HUES64 (cell line): ENCODE results near the gene COG6. TPM values are rescaled to one million over a fixed set of nuclear protein-coding genes. Genes with fewer than 3 reads are reported as not detected.

Source experiments
- H3K27ac ChIP-seq: 2 replicates; pipeline ENCODE4 v1.7.0; 2013; ENCODE audit warnings: low read depth, low read length, inconsistent platforms
- H3K27me3 ChIP-seq: 2 replicates; pipeline ENCODE4 v1.6.1; 2013; ENCODE audit warnings: mild to moderate bottlenecking, low read length; ENCODE audit not compliant: insufficient read depth
- H3K36me3 ChIP-seq: 2 replicates; pipeline ENCODE4 v1.6.1; 2013; ENCODE audit warnings: mild to moderate bottlenecking, low read length; ENCODE audit not compliant: insufficient read depth
- H3K4me1 ChIP-seq: 2 replicates; pipeline ENCODE4 v1.6.1; 2013; ENCODE audit warnings: mild to moderate bottlenecking, low read length, moderate library complexity; ENCODE audit not compliant: insufficient read depth
- H3K4me3 ChIP-seq: 2 replicates; pipeline ENCODE4 v1.5.1; 2013; ENCODE audit warnings: mild to moderate bottlenecking, low read length, moderate library complexity
- H3K9ac ChIP-seq: 2 replicates; pipeline ENCODE4 v1.6.1; 2013; ENCODE audit warnings: mild to moderate bottlenecking, low read depth, low read length
- H3K9me3 ChIP-seq: 2 replicates; pipeline ENCODE4 v1.6.1; 2013; ENCODE audit warnings: low read depth, low read length; ENCODE audit not compliant: insufficient read depth
- WGBS: fragments of 150-250, 120-280 bp; methylation state at CpG from one replicate; pipeline ENCODE4 v1.1.7; 2013; ENCODE audit warnings: missing lambda C conversion rate; 5-methylcytosine and 5-hydroxymethylcytosine counted together
- polyA plus RNA-seq, 2 experiments: library from polyadenylated mRNA; stranded (reverse); fragments of 50-300 nt; gene quantifications; one replicate each; pipeline ENCODE4 v1.2.3, GENCODE V29; 2013

COG6 gene
- polyA plus RNA-seq (2013, experiment 1 of 2), result 11.7 TPM
- 15.6 TPM for polyA plus RNA-seq (2013, experiment 2 of 2)

- Histone ChIP-seq H3K36me3 (peaks cover 15% of the 10 kb centered on the region), H3K4me1 (0 out of 2 replicates have a peak, but pooled peaks cover 5% of the 10 kb centered on the region), H3K27me3 (0 out of 2 replicates have a peak, but pooled peaks cover 2% of the 10 kb centered on the region), H3K9ac (peak within 1 kb of the TSS; percentile 68), H3K9me3 (no peaks in the 10 kb centered on the region), H3K27ac (no peak within 1 kb of the TSS), H3K4me3 (peak within 1 kb of the TSS; percentile 92)
- WGBS, result under 1% methylated on average over 59 of the region's 59 CpGs
These were observed at the start of gene COG6 for GRCh38 chr13:39655569-39656324. TSS of gene COG6 (plus strand) at chr13:39655662. CDS start at chr13:39655727, 65 bp downstream.

- H3K9me3 ChIP-seq, result no peaks in the 10 kb centered on the region
- no peak overlapping the region for H3K9ac ChIP-seq
- H3K27me3 ChIP-seq, result peaks cover 59% of the 10 kb centered on the region
- no peaks in the 10 kb centered on the region for H3K4me1 ChIP-seq
- H3K36me3 ChIP-seq, result no peaks in the 10 kb centered on the region
- H3K4me3 ChIP-seq, result no peak overlapping the region
- 79% methylated on average over 2 of the region's 3 CpGs for WGBS
- H3K27ac ChIP-seq, result no peak overlapping the region
These were observed 49.7 kb upstream of the COG6 start for GRCh38 chr13:39605677-39606320.

- Histone ChIP-seq H3K36me3 (no peaks in the 10 kb centered on the region), H3K4me1 (no peaks in the 10 kb centered on the region), H3K4me3 (no peak overlapping the region), H3K9ac (no peak overlapping the region), H3K27me3 (peaks cover 38% of the 10 kb centered on the region), H3K9me3 (no peaks in the 10 kb centered on the region), H3K27ac (no peak overlapping the region)
- WGBS, result 96% methylated on average over 4 of the region's 4 CpGs
These were observed 47.6 kb upstream of the COG6 start for GRCh38 chr13:39607876-39608275.

GRCh38 chr13:39612023-39612637 lies 43.3 kb upstream of the COG6 start:
- no peak overlapping the region for H3K9ac ChIP-seq
- H3K27ac ChIP-seq, result no peak overlapping the region
- no peaks in the 10 kb centered on the region for H3K9me3 ChIP-seq
- H3K36me3 ChIP-seq, result no peaks in the 10 kb centered on the region
- 40% methylated on average over 2 of the region's 5 CpGs for WGBS
- H3K27me3 ChIP-seq, result 0 out of 2 replicates have a peak, but pooled peaks cover 6% of the 10 kb centered on the region
- no peak overlapping the region for H3K4me3 ChIP-seq
- no peaks in the 10 kb centered on the region for H3K4me1 ChIP-seq

GRCh38 chr13:39616087-39616694 lies 39.3 kb upstream of the COG6 start:
- 48% methylated on average over 10 of the region's 10 CpGs for WGBS
- Histone ChIP-seq H3K9ac (no peak overlapping the region), H3K9me3 (no peaks in the 10 kb centered on the region), H3K36me3 (no peaks in the 10 kb centered on the region), H3K4me3 (no peak overlapping the region), H3K27ac (no peak overlapping the region), H3K27me3 (no peaks in the 10 kb centered on the region), H3K4me1 (no peaks in the 10 kb centered on the region)

- Histone ChIP-seq H3K4me3 (no peak overlapping the region), H3K9ac (no peak overlapping the region), H3K27ac (no peak overlapping the region), H3K9me3 (no peaks in the 10 kb centered on the region), H3K27me3 (no peaks in the 10 kb centered on the region), H3K4me1 (no peaks in the 10 kb centered on the region), H3K36me3 (no peaks in the 10 kb centered on the region)
- WGBS, result 93% methylated on average over 1 of the region's 1 CpG
These were observed 36.9 kb upstream of the COG6 start for GRCh38 chr13:39618561-39618960.

- H3K4me3 ChIP-seq, result no peak overlapping the region
- WGBS, result 100% methylated on average over 1 of the region's 1 CpG
- H3K9ac ChIP-seq, result no peak overlapping the region
- H3K27me3 ChIP-seq, result no peaks in the 10 kb centered on the region
- H3K36me3 ChIP-seq, result no peaks in the 10 kb centered on the region
- no peak overlapping the region for H3K27ac ChIP-seq
- H3K9me3 ChIP-seq, result no peaks in the 10 kb centered on the region
- H3K4me1 ChIP-seq, result no peaks in the 10 kb centered on the region
These were observed 32.0 kb upstream of the COG6 start for GRCh38 chr13:39623466-39623865.

GRCh38 chr13:39631307-39631706 lies 24.2 kb upstream of the COG6 start:
- Histone ChIP-seq H3K36me3 (no peaks in the 10 kb centered on the region), H3K27me3 (no peaks in the 10 kb centered on the region), H3K9ac (no peak overlapping the region), H3K27ac (no peak overlapping the region), H3K4me1 (no peaks in the 10 kb centered on the region), H3K4me3 (no peak overlapping the region), H3K9me3 (no peaks in the 10 kb centered on the region)
- WGBS, result 94% methylated on average over 1 of the region's 1 CpG

GRCh38 chr13:39632994-39633393 lies 22.5 kb upstream of the COG6 start:
- no peak overlapping the region for H3K27ac ChIP-seq
- no peaks in the 10 kb centered on the region for H3K27me3 ChIP-seq
- H3K4me1 ChIP-seq, result no peaks in the 10 kb centered on the region
- H3K9ac ChIP-seq, result no peak overlapping the region
- no peaks in the 10 kb centered on the region for H3K36me3 ChIP-seq
- no peak overlapping the region for H3K4me3 ChIP-seq
- H3K9me3 ChIP-seq, result peaks cover 3% of the 10 kb centered on the region; the same call in 1 of the 2 replicates

- WGBS, result 100% methylated on average over 1 of the region's 1 CpG
- peaks cover 3% of the 10 kb centered on the region; the same call in 1 of the 2 replicates for H3K9me3 ChIP-seq
- no peak overlapping the region for H3K4me3 ChIP-seq
- H3K4me1 ChIP-seq, result no peaks in the 10 kb centered on the region
- no peaks in the 10 kb centered on the region for H3K27me3 ChIP-seq
- no peak overlapping the region for H3K9ac ChIP-seq
- H3K36me3 ChIP-seq, result no peaks in the 10 kb centered on the region
- H3K27ac ChIP-seq, result no peak overlapping the region
These were observed 19.9 kb upstream of the COG6 start for GRCh38 chr13:39635564-39635963.

- Histone ChIP-seq H3K9ac (no peak overlapping the region), H3K9me3 (peaks cover 3% of the 10 kb centered on the region; the same call in 1 of the 2 replicates)
- 97% methylated on average over 3 of the region's 3 CpGs for WGBS
These were observed 17.6 kb upstream of the COG6 start for GRCh38 chr13:39637890-39638289.

More at GRCh38 chr13:39637890-39638289, 17.6 kb upstream of the COG6 start:
- H3K27me3 ChIP-seq, result no peaks in the 10 kb centered on the region
- no peaks in the 10 kb centered on the region for H3K4me1 ChIP-seq
- H3K27ac ChIP-seq, result no peak overlapping the region
- no peak overlapping the region for H3K4me3 ChIP-seq
- H3K36me3 ChIP-seq, result no peaks in the 10 kb centered on the region
